Measurements from ENCODE around the gene CHST5. TPM values are rescaled to one million over a fixed set of nuclear protein-coding genes. Genes with fewer than 3 reads are reported as not detected.

CHST5 gene
- total and polyA plus RNA-seq, 2 of the 13 experiments (the other 11 are each of a cell fraction or from before 2014, with no cell fraction given): 0.05 TPM; not detected in 1

DNA sequence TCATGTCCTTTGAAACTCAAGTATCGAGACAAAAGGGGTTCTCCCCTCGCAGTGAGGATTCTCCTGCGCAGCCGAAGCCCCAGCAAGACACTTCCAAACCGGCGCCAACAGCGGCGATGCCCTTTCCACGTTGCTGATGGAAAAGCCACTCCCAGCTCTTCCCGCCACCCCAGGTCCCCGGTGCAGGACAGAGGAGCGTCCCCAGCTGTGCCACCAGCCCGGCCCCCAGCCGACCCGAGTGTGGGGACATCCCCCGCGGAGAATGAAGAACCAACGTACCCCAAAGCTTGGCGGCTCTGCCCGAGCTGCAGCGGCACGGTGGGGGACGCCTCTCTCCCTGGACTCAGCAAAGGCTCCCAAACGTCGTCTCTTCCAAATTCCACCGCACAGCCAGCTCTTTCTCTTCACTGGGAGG lies 41.2 kb downstream of the CHST5 start:
- ATAC-seq (peak; percentile 48), DNase-seq (ENCODE audit: low spot score) (no peak), FAIRE-seq (no peak)
- peak overlapping the region; percentile 50 for H3K9ac ChIP-seq (ENCODE audit: insufficient read depth, low read depth, low read length)
- H3K4me3 ChIP-seq (replicated peaks in 1 of 3; ENCODE audit: insufficient read depth in 1 of 3, low read depth in 2 of 3, low read length in 3 of 3): peak overlapping the region; percentile 47 to 69 (median 50)
- H3K27me3 ChIP-seq (ENCODE audit: control insufficient read depth in 1 of 2, insufficient read depth in 2 of 2, low read length in 2 of 2): peaks cover 0 to 26% of the 10 kb centered on the region in 2 experiments; a peak in 2 of 5 replicates
- POLR2A ChIA-PET: interaction anchor here (0.7 to 1.0 kb wide), 2 partner anchors 9 to 22 kb away, joined by 3 read pairs; no protein-coding TSS in a partner anchor
- CTCF ChIA-PET (ENCODE audit: low intra/inter-chr PET ratio, low total read pairs): no interaction called here
- H2AFZ ChIP-seq (ENCODE audit: low read length): peak overlapping the region; percentile 8
- no peaks in the 10 kb centered on the region for H3K79me2 ChIP-seq (ENCODE audit: insufficient read depth, low read length)
- WGBS (ENCODE audit: low lambda C conversion rate): 6% methylated on average over 22 of the region's 26 CpGs
- H3K27ac ChIP-seq (ENCODE audit: extremely low read length, insufficient read depth, low read length): no peak overlapping the region
- no peaks in the 10 kb centered on the region for H3K36me3 ChIP-seq (replicated peaks in 1 of 2; ENCODE audit: control insufficient read depth in 1 of 2, insufficient read depth in 2 of 2, low read length in 2 of 2)
- no TSS peak for BruUV-seq (replicated peaks)
- no peaks in the 10 kb centered on the region for H3K9me3 ChIP-seq (ENCODE audit: low read length)
- peak overlapping the region; percentile 97 for H3K4me2 ChIP-seq (ENCODE audit: low read depth, low read length)
- peaks cover 39% of the 10 kb centered on the region for H3K4me1 ChIP-seq (ENCODE audit: insufficient read depth, low read length)
- in situ Hi-C loops (cut with HindIII; ENCODE audit: extremely low pct_ligation_motif_present, low pct_unique_long_range_greater_than_20kb): no loop called here
- H4K20me1 ChIP-seq (ENCODE audit: insufficient read depth, low read length): no peaks in the 10 kb centered on the region
- intact Hi-C loops (cut with micrococcal nuclease; ENCODE audit: unreplicated experiment): no loop called here
- TF ChIP-seq KDM2A (CRISPR knock-in tag; IDR thresholded peaks at IDR 0.05; ENCODE audit: borderline replicate concordance, low read depth) (0 out of 2 replicates have a peak, but pooled peaks have one; percentile 11), NRL (CRISPR knock-in tag; IDR thresholded peaks at IDR 0.05; ENCODE audit: borderline replicate concordance) (0 out of 2 replicates have a peak, but pooled peaks have one; percentile 18), CHD2 (IDR thresholded peaks at IDR 0.05; ENCODE audit: low read depth, low read length) (no peak), HNRNPLL (IDR thresholded peaks at IDR 0.05; ENCODE audit: low read depth, low read length, poor library complexity, severe bottlenecking) (peak; percentile 7), AGO1 (IDR thresholded peaks at IDR 0.05; ENCODE audit: low read depth, low read length, poor library complexity, severe bottlenecking) (peak; percentile 22), MBD4 (IDR thresholded peaks at IDR 0.05; ENCODE audit: borderline replicate concordance, low read length) (no peak), HNF4A (CRISPR knock-in tag; IDR thresholded peaks at IDR 0.05) (no peak), ZNF747 (CRISPR knock-in tag; IDR thresholded peaks at IDR 0.05; ENCODE audit: borderline replicate concordance) (0 out of 2 replicates have a peak, but pooled peaks have one; percentile 40), RORA (CRISPR knock-in tag; IDR thresholded peaks at IDR 0.05) (no peak), JUN (CRISPR knock-in tag; IDR thresholded peaks at IDR 0.05) (no peak), MTF2 (CRISPR knock-in tag; IDR thresholded peaks at IDR 0.05; ENCODE audit: borderline replicate concordance) (peak; percentile 90; the same call in 1 of the 2 replicates), ZUFSP (CRISPR knock-in tag; IDR thresholded peaks at IDR 0.05; ENCODE audit: borderline replicate concordance) (0 out of 2 replicates have a peak, but pooled peaks have one; percentile 21), TFDP1 (CRISPR knock-in tag; IDR thresholded peaks at IDR 0.05; ENCODE audit: borderline replicate concordance) (peak; percentile 41; the same call in 1 of the 2 replicates)
- TF ChIP-seq, protein P1, sequence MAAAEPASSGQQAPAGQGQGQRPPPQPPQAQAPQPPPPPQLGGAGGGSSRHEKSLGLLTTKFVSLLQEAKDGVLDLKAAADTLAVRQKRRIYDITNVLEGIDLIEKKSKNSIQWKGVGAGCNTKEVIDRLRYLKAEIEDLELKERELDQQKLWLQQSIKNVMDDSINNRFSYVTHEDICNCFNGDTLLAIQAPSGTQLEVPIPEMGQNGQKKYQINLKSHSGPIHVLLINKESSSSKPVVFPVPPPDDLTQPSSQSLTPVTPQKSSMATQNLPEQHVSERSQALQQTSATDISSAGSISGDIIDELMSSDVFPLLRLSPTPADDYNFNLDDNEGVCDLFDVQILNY (CRISPR knock-in tag; conservative IDR thresholded peaks at IDR 0.05): no peak
- TF ChIP-seq, protein P2, sequence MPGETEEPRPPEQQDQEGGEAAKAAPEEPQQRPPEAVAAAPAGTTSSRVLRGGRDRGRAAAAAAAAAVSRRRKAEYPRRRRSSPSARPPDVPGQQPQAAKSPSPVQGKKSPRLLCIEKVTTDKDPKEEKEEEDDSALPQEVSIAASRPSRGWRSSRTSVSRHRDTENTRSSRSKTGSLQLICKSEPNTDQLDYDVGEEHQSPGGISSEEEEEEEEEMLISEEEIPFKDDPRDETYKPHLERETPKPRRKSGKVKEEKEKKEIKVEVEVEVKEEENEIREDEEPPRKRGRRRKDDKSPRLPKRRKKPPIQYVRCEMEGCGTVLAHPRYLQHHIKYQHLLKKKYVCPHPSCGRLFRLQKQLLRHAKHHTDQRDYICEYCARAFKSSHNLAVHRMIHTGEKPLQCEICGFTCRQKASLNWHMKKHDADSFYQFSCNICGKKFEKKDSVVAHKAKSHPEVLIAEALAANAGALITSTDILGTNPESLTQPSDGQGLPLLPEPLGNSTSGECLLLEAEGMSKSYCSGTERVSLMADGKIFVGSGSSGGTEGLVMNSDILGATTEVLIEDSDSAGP (CRISPR knock-in tag; IDR thresholded peaks at IDR 0.05; ENCODE audit: borderline replicate concordance): 0 out of 2 replicates have a peak, but pooled peaks have one; percentile 40
- TF ChIP-seq, protein P3, sequence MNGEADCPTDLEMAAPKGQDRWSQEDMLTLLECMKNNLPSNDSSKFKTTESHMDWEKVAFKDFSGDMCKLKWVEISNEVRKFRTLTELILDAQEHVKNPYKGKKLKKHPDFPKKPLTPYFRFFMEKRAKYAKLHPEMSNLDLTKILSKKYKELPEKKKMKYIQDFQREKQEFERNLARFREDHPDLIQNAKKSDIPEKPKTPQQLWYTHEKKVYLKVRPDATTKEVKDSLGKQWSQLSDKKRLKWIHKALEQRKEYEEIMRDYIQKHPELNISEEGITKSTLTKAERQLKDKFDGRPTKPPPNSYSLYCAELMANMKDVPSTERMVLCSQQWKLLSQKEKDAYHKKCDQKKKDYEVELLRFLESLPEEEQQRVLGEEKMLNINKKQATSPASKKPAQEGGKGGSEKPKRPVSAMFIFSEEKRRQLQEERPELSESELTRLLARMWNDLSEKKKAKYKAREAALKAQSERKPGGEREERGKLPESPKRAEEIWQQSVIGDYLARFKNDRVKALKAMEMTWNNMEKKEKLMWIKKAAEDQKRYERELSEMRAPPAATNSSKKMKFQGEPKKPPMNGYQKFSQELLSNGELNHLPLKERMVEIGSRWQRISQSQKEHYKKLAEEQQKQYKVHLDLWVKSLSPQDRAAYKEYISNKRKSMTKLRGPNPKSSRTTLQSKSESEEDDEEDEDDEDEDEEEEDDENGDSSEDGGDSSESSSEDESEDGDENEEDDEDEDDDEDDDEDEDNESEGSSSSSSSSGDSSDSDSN (CRISPR knock-in tag; IDR thresholded peaks at IDR 0.05): no peak

All from HepG2 (cell line).